ENCODE results near the gene ZNF569.

- no peak for TF ChIP-seq CTCF (IDR thresholded peaks at IDR 0.05)
- no peak for TF ChIP-seq POLR2AphosphoS5 (IDR thresholded peaks at IDR 0.05)
- TF ChIP-seq POLR2A (IDR thresholded peaks at IDR 0.05): no peak
These were observed 53.7 kb downstream of the ZNF569 start for GRCh38 chr19:37413313-37414084.
